Embryonic facial prominence (tissue), 1 donor: ENCODE data around the gene SERAC1.
"Not testable (repeated sequence)": the region's sequence is repeated elsewhere in the genome, so short reads cannot be mapped to it uniquely, and the experiment has no call there.

Experiments used
- DNase-seq: peaks from one replicate; pipeline ENCODE4 v3.0.0-alpha.2; 2016; ENCODE audit errors: extremely low spot score

SERAC1 gene

GRCh38 chr6:158174514-158174913 lies 6.5 kb upstream of the SERAC1 start:
- no peak for DNase-seq

- no peak for DNase-seq
Observed at GRCh38 chr6:158174024-158174423, 6.0 kb upstream of the SERAC1 start.

GRCh38 chr6:158172001-158172400 lies 3.9 kb upstream of the SERAC1 start:
- DNase-seq = no peak

GRCh38 chr6:158170656-158171081 lies 2.6 kb upstream of the SERAC1 start:
- no peak for DNase-seq

GRCh38 chr6:158169634-158170033 lies 1.6 kb upstream of the SERAC1 start:
- DNase-seq = not testable (repeated sequence)

GRCh38 chr6:158165919-158166416 lies 2.1 kb downstream of the SERAC1 start:
- DNase-seq = no peak

GRCh38 chr6:158164579-158165170 lies 3.4 kb downstream of the SERAC1 start:
- no peak for DNase-seq

- DNase-seq = no peak
Observed at GRCh38 chr6:158161566-158162254, 6.4 kb downstream of the SERAC1 start.

- DNase-seq = no peak
Observed at GRCh38 chr6:158160932-158161539, 7.0 kb downstream of the SERAC1 start.

- no peak for DNase-seq
Observed at GRCh38 chr6:158158748-158159147, 9.3 kb downstream of the SERAC1 start.

GRCh38 chr6:158158123-158158522 lies 9.9 kb downstream of the SERAC1 start:
- DNase-seq = no peak

GRCh38 chr6:158157064-158157764 lies 10.8 kb downstream of the SERAC1 start:
- no peak for DNase-seq

- DNase-seq = no peak
Observed at GRCh38 chr6:158154816-158155215, 13.2 kb downstream of the SERAC1 start.

- no peak for DNase-seq
Observed at GRCh38 chr6:158153576-158153975, 14.5 kb downstream of the SERAC1 start.

GRCh38 chr6:158152659-158153058 lies 15.4 kb downstream of the SERAC1 start:
- no peak for DNase-seq

GRCh38 chr6:158152025-158152424 lies 16.0 kb downstream of the SERAC1 start:
- not testable (repeated sequence) for DNase-seq

GRCh38 chr6:158150701-158151100 lies 17.4 kb downstream of the SERAC1 start:
- DNase-seq = no peak

GRCh38 chr6:158149641-158150040 lies 18.4 kb downstream of the SERAC1 start:
- DNase-seq = no peak

- no peak for DNase-seq
Observed at GRCh38 chr6:158143700-158144099, 24.4 kb downstream of the SERAC1 start.

GRCh38 chr6:158142789-158143188 lies 25.3 kb downstream of the SERAC1 start:
- DNase-seq = no peak

- peak; percentile 20 for DNase-seq
Observed at GRCh38 chr6:158131926-158132325, 36.1 kb downstream of the SERAC1 start.

GRCh38 chr6:158125271-158125670 lies 42.8 kb downstream of the SERAC1 start:
- no peak for DNase-seq
